SK-N-SH treated with all-trans-retinoic acid at 6 μM for 48 hours (cell line): ENCODE results near the gene COL23A1.

Experiments
- ATAC-seq: fragments of 200-7000 bp; cut with Tn5 transposase; 3 replicates; pipeline ENCODE4 v1.9.1; 2020; ENCODE audit warnings: mild to moderate bottlenecking, moderate library complexity
- ARNTL ChIP-seq: fragments of 450-650 bp; formaldehyde crosslinking; IDR thresholded peaks from 2 replicates; pipeline ENCODE4 v1.5.0; 2020; ENCODE audit warnings: low read depth, mild to moderate bottlenecking, moderate library complexity, borderline replicate concordance
- BACH2 ChIP-seq: fragments of 250-450 bp; sonication (Bioruptor Pico); IDR thresholded peaks from 2 replicates; pipeline ENCODE4 v1.9.0; 2021; ENCODE audit warnings: mild to moderate bottlenecking, borderline replicate concordance
- CREB5 ChIP-seq: fragments of 250-450 bp; sonication (Bioruptor Pico); IDR thresholded peaks from 2 replicates; pipeline ENCODE4 v1.5.1; 2020; ENCODE audit warnings: low read depth, mild to moderate bottlenecking, moderate library complexity
- CSDC2 ChIP-seq: fragments of 250-450 bp; sonication (Bioruptor Pico); IDR thresholded peaks from 2 replicates; pipeline ENCODE4 v1.5.0; 2020; ENCODE audit warnings: mild to moderate bottlenecking, moderate library complexity
- CSRNP3 ChIP-seq: fragments of 250-450 bp; sonication (Bioruptor Pico); IDR thresholded peaks from 2 replicates; pipeline ENCODE4 v1.5.1; 2021; ENCODE audit warnings: mild to moderate bottlenecking, moderate library complexity
- ESRRG ChIP-seq: fragments of 250-450 bp; sonication (Bioruptor Pico); IDR thresholded peaks from 2 replicates; pipeline ENCODE4 v1.6.1; 2021; ENCODE audit warnings: mild to moderate bottlenecking
- ISL1 ChIP-seq: fragments of 250-450 bp; sonication (Bioruptor Pico); IDR thresholded peaks from 2 replicates; pipeline ENCODE4 v2.1.2; 2022; ENCODE audit warnings: mild to moderate bottlenecking, moderate library complexity
- OSR1 ChIP-seq: fragments of 250-450 bp; sonication (Bioruptor Pico); IDR thresholded peaks from 2 replicates; pipeline ENCODE4 v1.8.0; 2022; ENCODE audit warnings: moderate library complexity, mild to moderate bottlenecking, inconsistent platforms
- PPARA ChIP-seq: fragments of 250-450 bp; sonication (Bioruptor Pico); IDR thresholded peaks from 2 replicates; pipeline ENCODE4 v1.5.0; 2020; ENCODE audit warnings: mild to moderate bottlenecking, borderline replicate concordance
- RARB ChIP-seq: fragments of 250-450 bp; sonication (Bioruptor Pico); IDR thresholded peaks from 2 replicates; pipeline ENCODE4 v1.8.0; 2021; ENCODE audit warnings: mild to moderate bottlenecking, moderate library complexity
- SNAI2 ChIP-seq: fragments of 250-450 bp; sonication (Bioruptor Pico); IDR thresholded peaks from 2 replicates; pipeline ENCODE4 v1.5.0; 2020; ENCODE audit warnings: mild to moderate bottlenecking, moderate library complexity
- TCF4 ChIP-seq: fragments of 250-450 bp; sonication (Bioruptor Pico); IDR thresholded peaks from 2 replicates; pipeline ENCODE4 v1.8.0; 2021; ENCODE audit warnings: mild to moderate bottlenecking, moderate library complexity, borderline replicate concordance
- TOX ChIP-seq: fragments of 250-450 bp; sonication (Bioruptor Pico); IDR thresholded peaks from 2 replicates; pipeline ENCODE4 v1.8.0; 2021; ENCODE audit warnings: mild to moderate bottlenecking, moderate library complexity, borderline replicate concordance
- ZC3H10 ChIP-seq: fragments of 250-450 bp; sonication (Bioruptor Pico); IDR thresholded peaks from 2 replicates; pipeline ENCODE4 v1.5.1; 2021; ENCODE audit warnings: mild to moderate bottlenecking, moderate library complexity
- ZFP3 ChIP-seq: fragments of 250-450 bp; sonication (Bioruptor Pico); IDR thresholded peaks from 2 replicates; pipeline ENCODE4 v1.5.0; 2020; ENCODE audit warnings: mild to moderate bottlenecking, moderate library complexity
- ZFP30 ChIP-seq: fragments of 450-650 bp; formaldehyde crosslinking; IDR thresholded peaks from 2 replicates; pipeline ENCODE4 v1.5.0; 2022; ENCODE audit warnings: mild to moderate bottlenecking, moderate library complexity
- ZNF565 ChIP-seq: fragments of 450-650 bp; formaldehyde crosslinking; conservative IDR thresholded peaks from 2 replicates; pipeline ENCODE4 v1.5.0; 2020; ENCODE audit warnings: low read depth, mild to moderate bottlenecking, moderate library complexity
- ZNF70 ChIP-seq: fragments of 450-650 bp; formaldehyde crosslinking; IDR thresholded peaks from 2 replicates; pipeline ENCODE4 v1.5.0; 2020; ENCODE audit warnings: mild to moderate bottlenecking, moderate library complexity
- ZNF8 ChIP-seq: fragments of 450-650 bp; formaldehyde crosslinking; IDR thresholded peaks from 2 replicates; pipeline ENCODE4 v1.5.0; 2020; ENCODE audit warnings: mild to moderate bottlenecking, moderate library complexity
- TF ChIP-seq, protein P1 (sequence below): fragments of 250-450 bp; sonication (Bioruptor Pico); IDR thresholded peaks from 2 replicates; pipeline ENCODE4 v1.8.0; 2020; ENCODE audit warnings: mild to moderate bottlenecking, moderate library complexity, borderline replicate concordance
- TF ChIP-seq, protein P2 (sequence below): fragments of 250-450 bp; sonication (Bioruptor Pico); IDR thresholded peaks from 2 replicates; pipeline ENCODE4 v1.5.0; 2020; ENCODE audit warnings: mild to moderate bottlenecking, moderate library complexity
- TF ChIP-seq, protein P3 (sequence below): fragments of 250-450 bp; sonication (Bioruptor Pico); IDR thresholded peaks from 2 replicates; pipeline ENCODE4 v1.8.0; 2021; ENCODE audit warnings: low read depth, mild to moderate bottlenecking, moderate library complexity, borderline replicate concordance

Gene COL23A1

DNA sequence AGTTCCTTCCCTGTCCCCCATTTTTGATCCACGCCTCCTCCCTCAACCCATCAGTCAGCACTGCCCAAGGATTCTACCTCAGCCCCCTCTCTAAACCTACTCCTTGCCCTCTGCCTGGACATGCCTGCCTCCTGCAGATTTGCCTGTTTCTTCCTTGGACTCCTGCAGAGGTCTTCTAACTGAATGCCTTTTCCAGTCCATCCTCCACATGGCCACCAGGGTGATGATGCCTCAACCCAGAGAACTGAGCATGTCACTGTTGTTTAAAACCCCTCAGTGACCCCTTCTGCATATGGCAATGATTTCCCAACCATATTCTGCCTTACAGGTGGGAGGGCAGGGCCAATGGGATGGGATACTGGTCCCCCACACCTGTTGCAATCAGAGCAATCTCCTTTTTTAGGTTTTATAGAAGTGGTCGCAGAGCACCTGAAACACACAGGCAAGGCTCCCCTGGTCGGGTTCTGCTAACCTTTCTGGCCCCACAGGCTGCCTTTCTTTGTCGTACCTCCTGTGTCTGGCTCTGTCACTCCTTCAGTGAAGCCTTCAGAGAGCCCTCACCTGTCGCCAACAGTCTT, 366.9 kb downstream of the COL23A1 start:
- no peak; the same call in 2 of the 3 replicates for ATAC-seq
- no peak for TF ChIP-seq OSR1 (CRISPR knock-in tag)
- no peak for TF ChIP-seq TCF4
- no peak for TF ChIP-seq ZFP3 (CRISPR knock-in tag)
- TF ChIP-seq, protein P1, sequence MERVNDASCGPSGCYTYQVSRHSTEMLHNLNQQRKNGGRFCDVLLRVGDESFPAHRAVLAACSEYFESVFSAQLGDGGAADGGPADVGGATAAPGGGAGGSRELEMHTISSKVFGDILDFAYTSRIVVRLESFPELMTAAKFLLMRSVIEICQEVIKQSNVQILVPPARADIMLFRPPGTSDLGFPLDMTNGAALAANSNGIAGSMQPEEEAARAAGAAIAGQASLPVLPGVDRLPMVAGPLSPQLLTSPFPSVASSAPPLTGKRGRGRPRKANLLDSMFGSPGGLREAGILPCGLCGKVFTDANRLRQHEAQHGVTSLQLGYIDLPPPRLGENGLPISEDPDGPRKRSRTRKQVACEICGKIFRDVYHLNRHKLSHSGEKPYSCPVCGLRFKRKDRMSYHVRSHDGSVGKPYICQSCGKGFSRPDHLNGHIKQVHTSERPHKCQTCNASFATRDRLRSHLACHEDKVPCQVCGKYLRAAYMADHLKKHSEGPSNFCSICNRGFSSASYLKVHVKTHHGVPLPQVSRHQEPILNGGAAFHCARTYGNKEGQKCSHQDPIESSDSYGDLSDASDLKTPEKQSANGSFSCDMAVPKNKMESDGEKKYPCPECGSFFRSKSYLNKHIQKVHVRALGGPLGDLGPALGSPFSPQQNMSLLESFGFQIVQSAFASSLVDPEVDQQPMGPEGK (CRISPR knock-in tag): no peak
- TF ChIP-seq PPARA (CRISPR knock-in tag): no peak
- TF ChIP-seq ZNF565 (CRISPR knock-in tag): no peak
- no peak for TF ChIP-seq ZNF70 (CRISPR knock-in tag)
- TF ChIP-seq, protein P2, sequence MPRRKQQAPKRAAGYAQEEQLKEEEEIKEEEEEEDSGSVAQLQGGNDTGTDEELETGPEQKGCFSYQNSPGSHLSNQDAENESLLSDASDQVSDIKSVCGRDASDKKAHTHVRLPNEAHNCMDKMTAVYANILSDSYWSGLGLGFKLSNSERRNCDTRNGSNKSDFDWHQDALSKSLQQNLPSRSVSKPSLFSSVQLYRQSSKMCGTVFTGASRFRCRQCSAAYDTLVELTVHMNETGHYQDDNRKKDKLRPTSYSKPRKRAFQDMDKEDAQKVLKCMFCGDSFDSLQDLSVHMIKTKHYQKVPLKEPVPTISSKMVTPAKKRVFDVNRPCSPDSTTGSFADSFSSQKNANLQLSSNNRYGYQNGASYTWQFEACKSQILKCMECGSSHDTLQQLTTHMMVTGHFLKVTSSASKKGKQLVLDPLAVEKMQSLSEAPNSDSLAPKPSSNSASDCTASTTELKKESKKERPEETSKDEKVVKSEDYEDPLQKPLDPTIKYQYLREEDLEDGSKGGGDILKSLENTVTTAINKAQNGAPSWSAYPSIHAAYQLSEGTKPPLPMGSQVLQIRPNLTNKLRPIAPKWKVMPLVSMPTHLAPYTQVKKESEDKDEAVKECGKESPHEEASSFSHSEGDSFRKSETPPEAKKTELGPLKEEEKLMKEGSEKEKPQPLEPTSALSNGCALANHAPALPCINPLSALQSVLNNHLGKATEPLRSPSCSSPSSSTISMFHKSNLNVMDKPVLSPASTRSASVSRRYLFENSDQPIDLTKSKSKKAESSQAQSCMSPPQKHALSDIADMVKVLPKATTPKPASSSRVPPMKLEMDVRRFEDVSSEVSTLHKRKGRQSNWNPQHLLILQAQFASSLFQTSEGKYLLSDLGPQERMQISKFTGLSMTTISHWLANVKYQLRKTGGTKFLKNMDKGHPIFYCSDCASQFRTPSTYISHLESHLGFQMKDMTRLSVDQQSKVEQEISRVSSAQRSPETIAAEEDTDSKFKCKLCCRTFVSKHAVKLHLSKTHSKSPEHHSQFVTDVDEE (CRISPR knock-in tag): no peak
- no peak for TF ChIP-seq TOX (CRISPR knock-in tag)
- no peak for TF ChIP-seq RARB
- TF ChIP-seq, all 23 proteins: peak for 0

DNA sequence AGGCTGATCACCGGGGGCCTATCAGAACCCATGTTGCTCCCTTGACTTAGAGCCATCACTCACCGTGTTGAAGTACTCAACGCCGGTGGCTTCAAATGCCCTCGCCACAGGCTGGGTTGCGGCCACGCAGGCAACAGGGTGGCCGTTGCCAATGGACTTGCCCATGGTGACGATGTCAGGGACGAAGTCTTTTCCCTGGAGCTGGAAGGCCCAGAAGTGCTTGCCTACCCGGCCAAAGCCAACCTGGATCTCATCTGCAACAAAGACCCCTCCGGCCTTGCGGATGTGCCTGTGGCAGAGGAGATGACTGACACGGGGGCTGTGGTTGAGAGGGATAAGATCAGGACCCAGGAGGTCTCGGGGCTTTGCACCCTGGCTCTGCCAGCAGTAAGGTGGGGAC, 367.9 kb downstream of the COL23A1 start:
- TF ChIP-seq ISL1 (CRISPR knock-in tag): no peak
- TF ChIP-seq RARB: no peak
- TF ChIP-seq BACH2 (CRISPR knock-in tag): no peak
- TF ChIP-seq CSRNP3 (CRISPR knock-in tag): no peak
- TF ChIP-seq ZNF8 (CRISPR knock-in tag): no peak
- no peak for TF ChIP-seq ARNTL (CRISPR knock-in tag)
- no peak for TF ChIP-seq ZFP30 (CRISPR knock-in tag)
- no peak for TF ChIP-seq OSR1 (CRISPR knock-in tag)
- TF ChIP-seq, protein P1 (CRISPR knock-in tag): no peak
- no peak for TF ChIP-seq CSDC2 (CRISPR knock-in tag)
- no peak for TF ChIP-seq TOX (CRISPR knock-in tag)
- TF ChIP-seq, protein P3, sequence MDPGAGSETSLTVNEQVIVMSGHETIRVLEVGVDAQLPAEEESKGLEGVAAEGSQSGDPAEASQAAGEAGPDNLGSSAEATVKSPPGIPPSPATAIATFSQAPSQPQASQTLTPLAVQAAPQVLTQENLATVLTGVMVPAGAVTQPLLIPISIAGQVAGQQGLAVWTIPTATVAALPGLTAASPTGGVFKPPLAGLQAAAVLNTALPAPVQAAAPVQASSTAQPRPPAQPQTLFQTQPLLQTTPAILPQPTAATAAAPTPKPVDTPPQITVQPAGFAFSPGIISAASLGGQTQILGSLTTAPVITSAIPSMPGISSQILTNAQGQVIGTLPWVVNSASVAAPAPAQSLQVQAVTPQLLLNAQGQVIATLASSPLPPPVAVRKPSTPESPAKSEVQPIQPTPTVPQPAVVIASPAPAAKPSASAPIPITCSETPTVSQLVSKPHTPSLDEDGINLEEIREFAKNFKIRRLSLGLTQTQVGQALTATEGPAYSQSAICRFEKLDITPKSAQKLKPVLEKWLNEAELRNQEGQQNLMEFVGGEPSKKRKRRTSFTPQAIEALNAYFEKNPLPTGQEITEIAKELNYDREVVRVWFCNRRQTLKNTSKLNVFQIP (CRISPR knock-in tag): no peak
- TF ChIP-seq ZFP3 (CRISPR knock-in tag): no peak
- no peak for TF ChIP-seq TCF4
- TF ChIP-seq ZC3H10 (CRISPR knock-in tag): no peak
- TF ChIP-seq CREB5 (CRISPR knock-in tag): no peak
- no peak for TF ChIP-seq ESRRG (CRISPR knock-in tag)
- no peak for TF ChIP-seq ZNF565 (CRISPR knock-in tag)
- no peak for TF ChIP-seq SNAI2
- no peak for ATAC-seq
